Upper lobe of left lung (tissue), 4 donors: ENCODE measurements around the gene AEBP2.

Experiments used
- POLR2A ChIP-seq, 4 donors: fragments of 450-650 bp; IDR thresholded peaks; one replicate each; pipeline ENCODE4 v1.5.1; 2016 to 2017; ENCODE audit warnings: antibody characterized with exemption in 4 of 4, mild to moderate bottlenecking in 2 of 4
- POLR2AphosphoS5 ChIP-seq, 2 donors: sonication (generic); formaldehyde crosslinking; IDR thresholded peaks; one replicate each; pipeline ENCODE4 v1.5.1; 2017; ENCODE audit warnings: antibody characterized with exemption in 2 of 2
- TF ChIP-seq, protein P1 (sequence below), 6 experiments: fragments of 450-650 bp in 4 of 6; fragments of 200-600 bp in 2 of 6; sonication (generic) in 2 of 6; IDR thresholded peaks; one replicate each; pipeline ENCODE4 v1.5.1; 2016 to 2019; ENCODE audit warnings: antibody characterized with exemption in 6 of 6

GRCh38 chr12:19437996-19438395 is 1.3 kb upstream of the AEBP2 start:
- TF ChIP-seq POLR2A (IDR thresholded peaks at IDR 0.05) = no peak
- TF ChIP-seq POLR2AphosphoS5 (IDR thresholded peaks at IDR 0.05) = no peak
- TF ChIP-seq, protein P1, sequence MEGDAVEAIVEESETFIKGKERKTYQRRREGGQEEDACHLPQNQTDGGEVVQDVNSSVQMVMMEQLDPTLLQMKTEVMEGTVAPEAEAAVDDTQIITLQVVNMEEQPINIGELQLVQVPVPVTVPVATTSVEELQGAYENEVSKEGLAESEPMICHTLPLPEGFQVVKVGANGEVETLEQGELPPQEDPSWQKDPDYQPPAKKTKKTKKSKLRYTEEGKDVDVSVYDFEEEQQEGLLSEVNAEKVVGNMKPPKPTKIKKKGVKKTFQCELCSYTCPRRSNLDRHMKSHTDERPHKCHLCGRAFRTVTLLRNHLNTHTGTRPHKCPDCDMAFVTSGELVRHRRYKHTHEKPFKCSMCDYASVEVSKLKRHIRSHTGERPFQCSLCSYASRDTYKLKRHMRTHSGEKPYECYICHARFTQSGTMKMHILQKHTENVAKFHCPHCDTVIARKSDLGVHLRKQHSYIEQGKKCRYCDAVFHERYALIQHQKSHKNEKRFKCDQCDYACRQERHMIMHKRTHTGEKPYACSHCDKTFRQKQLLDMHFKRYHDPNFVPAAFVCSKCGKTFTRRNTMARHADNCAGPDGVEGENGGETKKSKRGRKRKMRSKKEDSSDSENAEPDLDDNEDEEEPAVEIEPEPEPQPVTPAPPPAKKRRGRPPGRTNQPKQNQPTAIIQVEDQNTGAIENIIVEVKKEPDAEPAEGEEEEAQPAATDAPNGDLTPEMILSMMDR (IDR thresholded peaks at IDR 0.05) = no peak
